Keratinocyte (primary cell): Measurements from ENCODE around the gene OR51E2. TPM values are rescaled to one million over a fixed set of nuclear protein-coding genes. Genes with fewer than 3 reads are reported as not detected.

Experiments used
- DNase-seq: peaks from one replicate; pipeline ENCODE4 v3.0.0-alpha.2; 2011; ENCODE audit warnings: low read depth, missing footprints, low spot score
- FAIRE-seq: peaks from 2 replicates; lab custom pipeline; 2011; peaks lifted over from hg19 to GRCh38; lab: Jason Lieb, UNC
- H2AFZ ChIP-seq: 2 replicates; pipeline ENCODE4 v1.6.0; 2012; ENCODE audit warnings: low read length, control low read depth, inconsistent platforms; ENCODE audit not compliant: control insufficient read depth
- H3K27ac ChIP-seq: 2 replicates; pipeline ENCODE4 v1.5.1; 2011; ENCODE audit warnings: low read length; ENCODE audit not compliant: control insufficient read depth, insufficient read depth
- H3K27me3 ChIP-seq: 3 replicates; pipeline ENCODE4 v1.6.0; 2011; ENCODE audit warnings: low read length; ENCODE audit not compliant: control insufficient read depth, insufficient read depth; ENCODE audit errors: extremely low read depth
- H3K36me3 ChIP-seq, 2 experiments: 2 replicates in 1 of 2; 3 replicates in 1 of 2; pipeline ENCODE4 v1.5.1; 2011; ENCODE audit warnings: low read length in 2 of 2, mild to moderate bottlenecking in 1 of 2; ENCODE audit not compliant: control insufficient read depth in 2 of 2, insufficient read depth in 2 of 2; ENCODE audit errors: extremely low read depth in 1 of 2
- H3K4me1 ChIP-seq: 3 replicates; pipeline ENCODE4 v1.5.1; 2011; ENCODE audit warnings: low read length; ENCODE audit not compliant: control insufficient read depth, insufficient read depth; ENCODE audit errors: extremely low read depth
- H3K4me2 ChIP-seq: 3 replicates; pipeline ENCODE4 v1.6.0; 2011; ENCODE audit warnings: low read depth, low read length; ENCODE audit not compliant: control insufficient read depth, insufficient read depth; ENCODE audit errors: extremely low read depth
- H3K4me3 ChIP-seq, 3 experiments: fragments of 200-600 bp in 1 of 3; sonication (generic) in 1 of 3; 2 replicates in 2 of 3; 3 replicates in 1 of 3; pipeline ENCODE4 v1.5.1; 2011 to 2016; ENCODE audit warnings: low read length in 3 of 3, mild to moderate bottlenecking in 3 of 3, control low read depth in 2 of 3, inconsistent platforms in 1 of 3, low read depth in 1 of 3, mixed read lengths in 1 of 3, mixed run types in 1 of 3, moderate library complexity in 1 of 3; ENCODE audit not compliant: control insufficient read depth in 2 of 3, insufficient read depth in 2 of 3; ENCODE audit errors: extremely low read depth in 1 of 3
- H3K79me2 ChIP-seq: 2 replicates; pipeline ENCODE4 v1.6.0; 2012; ENCODE audit warnings: low read length; ENCODE audit not compliant: control insufficient read depth, insufficient read depth
- H3K9ac ChIP-seq: 3 replicates; pipeline ENCODE4 v1.6.0; 2011; ENCODE audit warnings: low read length; ENCODE audit not compliant: control insufficient read depth, insufficient read depth; ENCODE audit errors: extremely low read depth
- H3K9me1 ChIP-seq: 3 replicates; pipeline ENCODE4 v1.6.0; 2011; ENCODE audit warnings: low read length; ENCODE audit not compliant: control insufficient read depth, insufficient read depth; ENCODE audit errors: extremely low read depth
- H3K9me3 ChIP-seq: 2 replicates; pipeline ENCODE4 v1.5.1; 2012; ENCODE audit warnings: low read depth, low read length; ENCODE audit not compliant: control insufficient read depth
- H4K20me1 ChIP-seq: 3 replicates; pipeline ENCODE4 v1.6.0; 2011; ENCODE audit warnings: low read length; ENCODE audit not compliant: control insufficient read depth, insufficient read depth; ENCODE audit errors: extremely low read depth
- CTCF ChIP-seq, 3 experiments: IDR thresholded peaks in 1 of 3; conservative IDR thresholded peaks in 1 of 3; optimal IDR thresholded peaks in 1 of 3; 2 replicates in 2 of 3; 3 replicates in 1 of 3; pipeline versions ENCODE3 to v1.5.1; 2011; ENCODE audit warnings: low read length in 3 of 3, mild to moderate bottlenecking in 3 of 3, moderate library complexity in 2 of 3, control low read depth in 1 of 3, inconsistent platforms in 1 of 3; ENCODE audit not compliant: insufficient read depth in 2 of 3; ENCODE audit errors: extremely low read depth in 1 of 3
- EZH2 ChIP-seq: IDR thresholded peaks from one replicate; pipeline ENCODE4 v1.6.1; 2012; ENCODE audit warnings: inconsistent platforms, mild to moderate bottlenecking, low read length, moderate library complexity
- dilution Hi-C: fragments of 300-500 bp; cut with MboI; formaldehyde crosslinking; loops from one replicate; pipeline ENCODE4 v1.7.0; 2020; ENCODE audit warnings: low sequenced_read_pairs; ENCODE audit not compliant: extremely low pct_ligation_motif_present
- polyA plus RNA-seq, 5 experiments: library from polyadenylated mRNA; depleted of rRNA in 3 of 5; stranded (reverse) in 3 of 5; stranded (forward) in 1 of 5; unstranded in 1 of 5; fragments of >200 nt; gene quantifications; 1 replicate in 1 of 5; 2 replicates in 3 of 5; 3 replicates in 1 of 5; pipeline versions ENCODE4 v1.2.1 to v1.2.3, GENCODE V29; 2011 to 2012; ENCODE audit warnings: missing spikeins in 2 of 5, low read depth in 1 of 5, low replicate concordance in 1 of 5

Gene OR51E2
- polyA plus RNA-seq, 1 donor (not counting 4 experiments of a cell fraction or from before 2014, with no cell fraction given) = 0.03 TPM

- Histone ChIP-seq H3K4me3 (no peak overlapping the region), H3K4me2 (no peak overlapping the region), H3K27me3 (no peaks in the 10 kb centered on the region), H3K27ac (no peak overlapping the region), H2AFZ (no peak overlapping the region), H3K9ac (no peak overlapping the region), H3K9me1 (no peaks in the 10 kb centered on the region), H3K79me2 (no peaks in the 10 kb centered on the region), H3K36me3 (no peaks in the 10 kb centered on the region), H4K20me1 (no peaks in the 10 kb centered on the region), H3K9me3 (no peaks in the 10 kb centered on the region), H3K4me1 (peaks cover 17% of the 10 kb centered on the region)
- TF ChIP-seq CTCF (optimal IDR thresholded peaks at IDR 0.05 in 1 of 3, IDR thresholded peaks at IDR 0.05 in 1 of 3, conservative IDR thresholded peaks at IDR 0.05 in 1 of 3; ENCODE audit: extremely low read depth in 1 of 3, insufficient read depth in 2 of 3, low read length in 3 of 3) (no peak), EZH2 (no peak)
- FAIRE-seq = no peak
- DNase-seq = no peak
- dilution Hi-C loops = no loop called here
Measured at GRCh38 chr11:4684631-4685285, 12.9 kb downstream of the OR51E2 start.

GRCh38 chr11:4682623-4683419 is 14.8 kb downstream of the OR51E2 start:
- Histone ChIP-seq H3K27me3 (no peaks in the 10 kb centered on the region), H3K4me1 (peaks cover 17% of the 10 kb centered on the region), H3K4me3 (no peak overlapping the region), H2AFZ (peak overlapping the region; percentile 62), H3K79me2 (no peaks in the 10 kb centered on the region), H4K20me1 (no peaks in the 10 kb centered on the region), H3K36me3 (no peaks in the 10 kb centered on the region), H3K27ac (peak overlapping the region; percentile 42), H3K9me3 (no peaks in the 10 kb centered on the region), H3K9me1 (no peaks in the 10 kb centered on the region), H3K9ac (no peak overlapping the region), H3K4me2 (peak overlapping the region; percentile 68)
- TF ChIP-seq CTCF (optimal IDR thresholded peaks at IDR 0.05 in 1 of 3, IDR thresholded peaks at IDR 0.05 in 1 of 3, conservative IDR thresholded peaks at IDR 0.05 in 1 of 3; ENCODE audit: extremely low read depth in 1 of 3, insufficient read depth in 2 of 3, low read length in 3 of 3) (no peak), EZH2 (no peak)
- FAIRE-seq (no peak), DNase-seq (peak; percentile 15)
- dilution Hi-C loops = no loop called here
